HG03066 (cell line): ENCODE measurements around the gene CYTH1.
"Not testable (repeated sequence)": the region's sequence is repeated elsewhere in the genome, so short reads cannot be mapped to it uniquely, and the experiment has no call there.

Experiments
- ATAC-seq: cut with Tn5 transposase; IDR thresholded peaks from one replicate; pipeline ENCODE4 v1.9.1; 2021; ENCODE audit warnings: low read depth; ENCODE audit not compliant: unreplicated experiment

CYTH1 gene

GRCh38 chr17:78789663-78790181, 7.6 kb upstream of the CYTH1 start:
- ATAC-seq: no peak

DNA sequence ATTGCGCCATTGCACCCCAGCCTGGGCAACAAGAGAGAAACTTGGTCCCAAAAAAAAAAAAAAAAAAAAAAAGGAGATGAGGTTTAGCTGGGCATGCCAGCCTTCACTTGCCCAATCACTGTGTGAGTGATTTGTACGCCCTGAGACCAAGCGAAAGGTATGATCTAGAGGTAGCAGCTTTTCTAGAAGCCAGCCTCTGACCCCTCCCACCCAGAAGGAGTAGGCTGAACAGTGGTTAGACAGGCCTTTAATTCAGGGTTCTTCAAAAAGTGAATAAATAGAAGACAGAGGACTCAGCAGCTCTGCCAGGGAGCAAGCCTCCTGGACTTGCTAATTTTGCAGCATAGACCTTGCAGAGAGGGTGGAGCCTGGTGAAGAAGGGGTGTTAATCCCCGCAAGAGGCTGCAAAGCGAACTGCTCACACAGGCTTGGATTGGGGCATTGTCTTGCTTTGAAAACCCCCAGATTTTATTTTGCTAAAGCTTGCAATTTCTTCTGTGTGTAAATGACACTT, 7.1 kb upstream of the CYTH1 start:
- ATAC-seq: no peak

GRCh38 chr17:78788451-78788850, 6.4 kb upstream of the CYTH1 start:
- ATAC-seq: no peak

GRCh38 chr17:78787444-78787843, 5.4 kb upstream of the CYTH1 start:
- no peak for ATAC-seq

DNA sequence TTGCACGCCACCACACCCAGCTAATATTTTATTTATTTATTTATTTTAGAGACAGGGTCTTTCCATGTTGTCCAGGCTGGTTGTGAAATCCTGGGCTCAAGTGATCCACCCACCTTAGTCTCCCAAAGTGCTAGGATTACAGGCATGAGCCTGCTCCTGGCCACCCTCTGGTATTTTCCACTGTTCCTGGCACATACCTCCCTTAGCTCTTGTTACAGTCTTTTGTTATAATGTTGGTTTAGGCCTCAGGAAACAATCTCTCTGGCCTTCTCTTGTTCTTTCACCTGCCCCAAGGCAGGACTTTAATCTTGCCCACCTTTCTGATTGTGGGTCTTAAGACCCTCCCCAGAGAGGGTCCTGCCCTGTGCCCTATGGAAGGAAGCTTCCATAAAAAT, 3.6 kb upstream of the CYTH1 start:
- ATAC-seq: no peak

DNA sequence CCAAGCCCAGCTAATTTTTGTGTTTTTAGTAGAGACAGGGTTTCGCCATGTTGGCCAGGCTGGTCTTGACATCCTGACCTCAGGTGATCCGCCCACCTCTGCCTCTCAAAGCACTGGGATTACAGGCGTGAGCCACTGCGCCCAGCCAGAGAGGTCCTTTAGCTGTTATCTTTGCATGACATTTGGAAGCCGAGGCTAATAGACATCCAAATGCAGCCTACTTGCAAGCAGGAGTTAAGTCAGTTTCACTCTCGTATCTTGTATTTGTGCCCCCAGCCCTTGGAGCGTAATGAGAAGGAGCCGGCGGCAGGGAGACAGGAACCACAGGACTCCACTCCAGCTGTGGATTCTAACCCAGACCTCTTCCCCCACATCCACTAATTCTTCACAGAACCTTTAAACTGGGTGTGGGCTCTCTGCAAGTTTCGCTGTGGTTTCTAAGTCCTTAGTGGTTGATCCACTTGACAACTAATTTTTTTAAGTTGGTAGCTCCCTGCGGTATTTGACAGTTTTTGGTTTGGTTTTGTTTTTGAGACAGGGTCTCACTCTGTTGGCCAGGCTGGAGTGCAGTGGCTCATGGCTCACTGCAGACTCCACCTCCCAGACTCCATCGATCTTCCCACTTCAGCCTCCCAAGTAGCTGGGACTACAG, 3.1 kb upstream of the CYTH1 start:
- no peak for ATAC-seq

GRCh38 chr17:78784352-78784751, 2.3 kb upstream of the CYTH1 start:
- ATAC-seq: no peak

- ATAC-seq: no peak
Observed at GRCh38 chr17:78783711-78784324, 1.7 kb upstream of the CYTH1 start.

DNA sequence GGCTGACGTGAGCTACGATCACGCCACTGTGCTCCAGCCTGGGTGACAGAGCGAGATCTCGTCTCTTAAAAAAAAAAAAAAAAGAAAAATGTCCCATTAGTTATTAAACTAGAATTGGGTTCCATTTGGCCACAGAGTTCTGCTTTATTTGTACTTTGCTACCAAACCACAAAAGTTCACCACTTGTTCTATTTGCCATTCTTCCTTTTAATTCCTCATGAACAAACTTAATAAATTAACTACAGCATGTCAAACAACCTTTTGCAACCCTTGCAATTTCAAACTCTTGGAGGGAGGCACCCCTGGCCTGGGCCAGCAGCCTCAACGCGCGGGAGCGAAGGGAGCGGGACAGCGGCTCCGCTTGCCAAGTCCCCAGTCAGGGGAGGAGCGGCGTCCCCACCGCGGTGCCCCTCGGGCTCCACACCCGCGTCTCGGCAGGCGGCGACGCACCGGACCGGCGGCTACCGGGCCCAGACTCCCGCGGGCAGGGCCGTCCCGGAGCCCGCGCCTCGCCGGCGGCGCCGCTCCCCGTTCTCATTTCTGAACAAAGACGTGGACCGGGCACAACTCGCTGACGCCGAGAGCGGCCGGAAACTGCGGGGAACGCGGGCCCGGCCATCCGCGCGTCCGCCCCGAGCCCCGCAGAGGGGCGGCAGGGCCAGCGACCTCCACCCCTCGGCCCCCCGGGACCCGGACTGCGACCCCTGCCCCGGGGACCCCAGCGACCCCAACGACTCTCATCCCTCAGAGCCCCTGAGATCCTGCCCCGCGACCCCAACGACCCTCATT, 775 bp downstream of the CYTH1 start:
- no peak for ATAC-seq

DNA sequence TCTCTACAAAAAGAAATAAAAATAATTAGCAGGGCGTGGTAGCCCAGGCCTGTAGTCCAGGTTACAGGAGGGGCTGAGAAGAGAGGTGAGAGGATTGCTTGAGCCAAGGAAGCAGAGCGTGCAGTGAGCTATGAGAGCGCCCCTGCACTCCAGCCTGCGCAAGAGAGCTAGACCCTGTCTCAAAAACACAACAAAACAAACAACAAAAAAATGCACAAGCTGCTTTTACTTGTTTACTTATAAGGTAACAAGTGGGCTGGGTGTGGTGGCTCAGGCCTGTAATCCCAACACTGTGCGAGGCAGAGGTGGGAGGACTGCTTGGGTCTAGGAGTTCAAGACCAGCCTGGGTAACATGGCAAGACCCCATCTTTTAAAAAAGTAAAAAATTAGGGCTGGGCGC, 1.7 kb downstream of the CYTH1 start:
- no peak for ATAC-seq

GRCh38 chr17:78779850-78780249, 2.2 kb downstream of the CYTH1 start:
- no peak for ATAC-seq

- ATAC-seq: not testable (repeated sequence)
Observed at GRCh38 chr17:78779286-78779651, 2.8 kb downstream of the CYTH1 start.

GRCh38 chr17:78777881-78778280, 4.2 kb downstream of the CYTH1 start:
- ATAC-seq: no peak

GRCh38 chr17:78774956-78775571, 7.0 kb downstream of the CYTH1 start:
- ATAC-seq: peak; percentile 59

GRCh38 chr17:78774453-78774852, 7.6 kb downstream of the CYTH1 start:
- no peak for ATAC-seq

- ATAC-seq: no peak
Observed at GRCh38 chr17:78771758-78772382, 10.2 kb downstream of the CYTH1 start.

DNA sequence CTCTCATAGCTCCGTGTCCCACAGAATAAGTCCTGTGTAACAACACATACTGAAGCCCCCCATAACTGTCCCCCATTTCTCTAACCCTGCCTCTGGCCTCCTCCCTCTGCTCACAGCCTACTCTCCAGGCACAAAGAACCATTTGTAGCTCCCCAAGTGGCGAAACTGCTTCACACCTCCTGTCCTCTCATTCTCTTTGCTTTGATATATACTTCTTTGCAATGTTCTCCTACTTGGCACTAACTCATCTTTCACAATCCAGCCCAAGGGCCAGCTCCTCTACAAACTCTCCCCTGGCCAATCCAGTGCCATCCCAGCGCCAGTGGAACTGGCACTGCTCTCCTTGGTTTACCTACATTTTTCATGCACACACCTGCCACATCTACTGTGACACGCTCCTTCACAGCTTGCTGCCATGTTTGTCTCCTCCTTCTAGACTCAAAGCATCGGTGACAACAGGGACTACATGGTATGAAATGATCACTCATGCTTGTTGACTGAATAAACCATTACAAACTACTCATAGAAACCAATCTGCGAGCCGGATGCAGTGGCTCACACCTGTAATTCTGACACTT, 12.8 kb downstream of the CYTH1 start:
- ATAC-seq: no peak

- ATAC-seq: no peak
Observed at GRCh38 chr17:78767806-78768205, 14.3 kb downstream of the CYTH1 start.

- no peak for ATAC-seq
Observed at GRCh38 chr17:78766743-78767294, 15.3 kb downstream of the CYTH1 start.

DNA sequence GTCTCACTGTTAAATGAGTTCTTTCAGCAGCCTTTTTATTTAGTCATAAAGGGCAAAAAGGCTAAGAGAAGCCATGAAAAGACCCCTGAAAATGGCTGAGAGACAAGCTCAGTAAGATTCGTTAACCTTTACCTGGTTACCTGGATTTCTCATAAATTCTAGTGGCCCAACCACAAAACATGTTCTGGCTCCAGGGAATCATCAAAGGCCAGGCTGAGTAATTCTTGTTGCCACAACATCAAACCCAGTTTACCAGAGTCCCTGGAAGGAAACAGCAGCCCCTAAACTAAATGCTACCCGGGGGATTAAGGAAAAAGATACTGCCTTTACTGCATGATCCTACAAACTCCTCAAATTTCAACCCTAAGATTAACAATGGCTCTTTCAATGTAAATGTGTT, 15.8 kb downstream of the CYTH1 start:
- ATAC-seq: no peak
